Liver (tissue), 3 donors: ENCODE results near the gene GUCY1A1.
A peak's percentile ranks its signal among the peaks of the same experiment; 100 is the strongest.

ENCODE experiments used
- EGR1 ChIP-seq, 2 donors: IDR thresholded peaks; 2 replicates each; pipeline ENCODE4 v1.6.1; 2016 to 2018; ENCODE audit warnings: antibody characterized with exemption in 2 of 2, low read depth in 2 of 2
- FOXA1 ChIP-seq: IDR thresholded peaks from 2 replicates; pipeline ENCODE4 v1.6.1; 2016; ENCODE audit warnings: antibody characterized with exemption
- GABPA ChIP-seq, 2 donors: IDR thresholded peaks in 1 of 2; conservative IDR thresholded peaks in 1 of 2; 2 replicates each; pipeline ENCODE4 v1.6.1; 2016; ENCODE audit warnings: antibody characterized with exemption in 2 of 2, mild to moderate bottlenecking in 1 of 2, moderate library complexity in 1 of 2
- HNF4G ChIP-seq: IDR thresholded peaks from 2 replicates; pipeline ENCODE4 v1.6.1; 2016; ENCODE audit warnings: antibody characterized with exemption
- JUND ChIP-seq, 2 donors: IDR thresholded peaks; 2 replicates each; pipeline ENCODE4 v1.6.1; 2016; ENCODE audit warnings: antibody characterized with exemption in 2 of 2
- RAD21 ChIP-seq, 2 donors: IDR thresholded peaks; 2 replicates each; pipeline ENCODE4 v1.6.1; 2016; ENCODE audit warnings: antibody characterized with exemption in 2 of 2, mild to moderate bottlenecking in 2 of 2
- SP1 ChIP-seq: IDR thresholded peaks from 2 replicates; pipeline ENCODE4 v1.6.1; 2018; ENCODE audit warnings: antibody characterized with exemption, mild to moderate bottlenecking
- TAF1 ChIP-seq: conservative IDR thresholded peaks from 2 replicates; pipeline ENCODE4 v1.6.1; 2016; ENCODE audit warnings: antibody characterized with exemption, mild to moderate bottlenecking
- YY1 ChIP-seq: IDR thresholded peaks from 2 replicates; pipeline ENCODE4 v1.6.1; 2016; ENCODE audit warnings: antibody characterized with exemption, mild to moderate bottlenecking
- TF ChIP-seq, protein P1 (sequence below): fragments of 150-350 bp; IDR thresholded peaks from 2 replicates; pipeline ENCODE4 v1.5.1; 2017; ENCODE audit warnings: improper control_type of control experiment, low read depth, low read length; ENCODE audit not compliant: missing input control
- TF ChIP-seq, protein P2 (sequence below): IDR thresholded peaks from 2 replicates; pipeline ENCODE4 v1.6.1; 2016; ENCODE audit warnings: antibody characterized with exemption
- TF ChIP-seq, protein P3 (sequence below): IDR thresholded peaks from 2 replicates; pipeline ENCODE4 v1.6.1; 2016; ENCODE audit warnings: antibody characterized with exemption
- TF ChIP-seq, protein P4 (sequence below): IDR thresholded peaks from 2 replicates; pipeline ENCODE4 v1.6.1; 2016; ENCODE audit warnings: antibody characterized with exemption, mild to moderate bottlenecking
- TF ChIP-seq, protein P5 (sequence below): IDR thresholded peaks from 2 replicates; pipeline ENCODE4 v1.6.1; 2016; ENCODE audit warnings: antibody characterized with exemption
- donor health status: healthy.
- donor health status: healthy.

DNA sequence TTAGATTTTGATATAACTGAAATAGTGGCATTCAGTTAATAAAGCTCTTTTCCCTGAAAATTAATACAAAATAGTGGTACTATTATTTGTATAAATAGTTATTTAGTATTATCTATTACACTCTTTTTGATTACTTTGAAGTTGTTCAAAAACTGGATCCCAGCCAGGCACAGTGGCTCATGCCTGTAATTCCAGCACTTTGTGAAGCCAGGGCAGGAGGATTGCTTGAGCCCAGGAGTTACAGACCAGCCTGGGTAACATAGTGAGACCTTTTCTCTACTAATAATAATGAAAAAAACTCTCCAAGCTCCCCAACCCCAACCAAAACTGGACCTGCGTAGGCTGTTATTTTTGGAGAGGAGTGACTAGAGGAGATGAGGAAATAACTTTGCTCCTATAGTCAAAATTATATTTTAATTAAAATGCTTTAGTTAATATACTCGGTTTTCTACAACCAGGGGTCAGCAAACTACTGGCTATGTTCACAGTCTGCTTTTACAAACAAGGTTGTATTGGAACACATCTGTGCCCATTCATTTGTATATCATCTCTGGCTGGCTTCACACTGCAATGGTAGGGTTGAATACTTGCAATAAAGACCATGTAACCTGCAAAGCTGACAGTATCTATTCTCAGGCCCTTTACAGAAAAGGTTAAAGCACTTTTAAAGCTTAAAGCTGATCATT lies 27.6 kb downstream of the GUCY1A1 start:
- TF ChIP-seq, protein P1, sequence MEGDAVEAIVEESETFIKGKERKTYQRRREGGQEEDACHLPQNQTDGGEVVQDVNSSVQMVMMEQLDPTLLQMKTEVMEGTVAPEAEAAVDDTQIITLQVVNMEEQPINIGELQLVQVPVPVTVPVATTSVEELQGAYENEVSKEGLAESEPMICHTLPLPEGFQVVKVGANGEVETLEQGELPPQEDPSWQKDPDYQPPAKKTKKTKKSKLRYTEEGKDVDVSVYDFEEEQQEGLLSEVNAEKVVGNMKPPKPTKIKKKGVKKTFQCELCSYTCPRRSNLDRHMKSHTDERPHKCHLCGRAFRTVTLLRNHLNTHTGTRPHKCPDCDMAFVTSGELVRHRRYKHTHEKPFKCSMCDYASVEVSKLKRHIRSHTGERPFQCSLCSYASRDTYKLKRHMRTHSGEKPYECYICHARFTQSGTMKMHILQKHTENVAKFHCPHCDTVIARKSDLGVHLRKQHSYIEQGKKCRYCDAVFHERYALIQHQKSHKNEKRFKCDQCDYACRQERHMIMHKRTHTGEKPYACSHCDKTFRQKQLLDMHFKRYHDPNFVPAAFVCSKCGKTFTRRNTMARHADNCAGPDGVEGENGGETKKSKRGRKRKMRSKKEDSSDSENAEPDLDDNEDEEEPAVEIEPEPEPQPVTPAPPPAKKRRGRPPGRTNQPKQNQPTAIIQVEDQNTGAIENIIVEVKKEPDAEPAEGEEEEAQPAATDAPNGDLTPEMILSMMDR, result no peak
- TF ChIP-seq TAF1, result no peak
- TF ChIP-seq, protein P2, sequence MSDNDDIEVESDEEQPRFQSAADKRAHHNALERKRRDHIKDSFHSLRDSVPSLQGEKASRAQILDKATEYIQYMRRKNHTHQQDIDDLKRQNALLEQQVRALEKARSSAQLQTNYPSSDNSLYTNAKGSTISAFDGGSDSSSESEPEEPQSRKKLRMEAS, result no peak
- TF ChIP-seq GABPA (IDR thresholded peaks at IDR 0.05 in 1 of 2, conservative IDR thresholded peaks at IDR 0.05 in 1 of 2), result no peak
- TF ChIP-seq, protein P3, sequence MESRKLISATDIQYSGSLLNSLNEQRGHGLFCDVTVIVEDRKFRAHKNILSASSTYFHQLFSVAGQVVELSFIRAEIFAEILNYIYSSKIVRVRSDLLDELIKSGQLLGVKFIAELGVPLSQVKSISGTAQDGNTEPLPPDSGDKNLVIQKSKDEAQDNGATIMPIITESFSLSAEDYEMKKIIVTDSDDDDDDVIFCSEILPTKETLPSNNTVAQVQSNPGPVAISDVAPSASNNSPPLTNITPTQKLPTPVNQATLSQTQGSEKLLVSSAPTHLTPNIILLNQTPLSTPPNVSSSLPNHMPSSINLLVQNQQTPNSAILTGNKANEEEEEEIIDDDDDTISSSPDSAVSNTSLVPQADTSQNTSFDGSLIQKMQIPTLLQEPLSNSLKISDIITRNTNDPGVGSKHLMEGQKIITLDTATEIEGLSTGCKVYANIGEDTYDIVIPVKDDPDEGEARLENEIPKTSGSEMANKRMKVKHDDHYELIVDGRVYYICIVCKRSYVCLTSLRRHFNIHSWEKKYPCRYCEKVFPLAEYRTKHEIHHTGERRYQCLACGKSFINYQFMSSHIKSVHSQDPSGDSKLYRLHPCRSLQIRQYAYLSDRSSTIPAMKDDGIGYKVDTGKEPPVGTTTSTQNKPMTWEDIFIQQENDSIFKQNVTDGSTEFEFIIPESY, result no peak
- peak in 1 of 2 donors; percentile 29 for TF ChIP-seq RAD21 (IDR thresholded peaks at IDR 0.05)
- TF ChIP-seq HNF4G, result no peak
- no peak for TF ChIP-seq YY1
- TF ChIP-seq, protein P4, sequence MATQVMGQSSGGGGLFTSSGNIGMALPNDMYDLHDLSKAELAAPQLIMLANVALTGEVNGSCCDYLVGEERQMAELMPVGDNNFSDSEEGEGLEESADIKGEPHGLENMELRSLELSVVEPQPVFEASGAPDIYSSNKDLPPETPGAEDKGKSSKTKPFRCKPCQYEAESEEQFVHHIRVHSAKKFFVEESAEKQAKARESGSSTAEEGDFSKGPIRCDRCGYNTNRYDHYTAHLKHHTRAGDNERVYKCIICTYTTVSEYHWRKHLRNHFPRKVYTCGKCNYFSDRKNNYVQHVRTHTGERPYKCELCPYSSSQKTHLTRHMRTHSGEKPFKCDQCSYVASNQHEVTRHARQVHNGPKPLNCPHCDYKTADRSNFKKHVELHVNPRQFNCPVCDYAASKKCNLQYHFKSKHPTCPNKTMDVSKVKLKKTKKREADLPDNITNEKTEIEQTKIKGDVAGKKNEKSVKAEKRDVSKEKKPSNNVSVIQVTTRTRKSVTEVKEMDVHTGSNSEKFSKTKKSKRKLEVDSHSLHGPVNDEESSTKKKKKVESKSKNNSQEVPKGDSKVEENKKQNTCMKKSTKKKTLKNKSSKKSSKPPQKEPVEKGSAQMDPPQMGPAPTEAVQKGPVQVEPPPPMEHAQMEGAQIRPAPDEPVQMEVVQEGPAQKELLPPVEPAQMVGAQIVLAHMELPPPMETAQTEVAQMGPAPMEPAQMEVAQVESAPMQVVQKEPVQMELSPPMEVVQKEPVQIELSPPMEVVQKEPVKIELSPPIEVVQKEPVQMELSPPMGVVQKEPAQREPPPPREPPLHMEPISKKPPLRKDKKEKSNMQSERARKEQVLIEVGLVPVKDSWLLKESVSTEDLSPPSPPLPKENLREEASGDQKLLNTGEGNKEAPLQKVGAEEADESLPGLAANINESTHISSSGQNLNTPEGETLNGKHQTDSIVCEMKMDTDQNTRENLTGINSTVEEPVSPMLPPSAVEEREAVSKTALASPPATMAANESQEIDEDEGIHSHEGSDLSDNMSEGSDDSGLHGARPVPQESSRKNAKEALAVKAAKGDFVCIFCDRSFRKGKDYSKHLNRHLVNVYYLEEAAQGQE, result no peak
- TF ChIP-seq JUND (IDR thresholded peaks at IDR 0.05), result no peak
- no peak for TF ChIP-seq FOXA1
- TF ChIP-seq SP1, result no peak
- no peak for TF ChIP-seq EGR1 (IDR thresholded peaks at IDR 0.05; ENCODE audit: low read depth in 2 of 2)
- TF ChIP-seq, protein P5, sequence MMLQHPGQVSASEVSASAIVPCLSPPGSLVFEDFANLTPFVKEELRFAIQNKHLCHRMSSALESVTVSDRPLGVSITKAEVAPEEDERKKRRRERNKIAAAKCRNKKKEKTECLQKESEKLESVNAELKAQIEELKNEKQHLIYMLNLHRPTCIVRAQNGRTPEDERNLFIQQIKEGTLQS, result no peak
